GM18858 (cell line): ENCODE results near the gene BICC1.

Experiments used
- ATAC-seq: cut with Tn5 transposase; IDR thresholded peaks from one replicate; pipeline ENCODE4 v1.9.1; 2021; ENCODE audit not compliant: unreplicated experiment

BICC1 gene

GRCh38 chr10:58740620-58741369, 228.1 kb downstream of the BICC1 start:
- no peak for ATAC-seq

GRCh38 chr10:58741673-58742072, 229.0 kb downstream of the BICC1 start:
- no peak for ATAC-seq

GRCh38 chr10:58742141-58742540, 229.5 kb downstream of the BICC1 start:
- ATAC-seq: no peak

GRCh38 chr10:58743466-58744115, 230.9 kb downstream of the BICC1 start:
- ATAC-seq: no peak

GRCh38 chr10:58746474-58747185, 234.0 kb downstream of the BICC1 start:
- no peak for ATAC-seq

GRCh38 chr10:58747687-58748086, 235.0 kb downstream of the BICC1 start:
- no peak for ATAC-seq

- no peak for ATAC-seq
Measured at GRCh38 chr10:58752665-58753064, 240.0 kb downstream of the BICC1 start.

GRCh38 chr10:58753425-58753824, 240.8 kb downstream of the BICC1 start:
- ATAC-seq: no peak

GRCh38 chr10:58754469-58755339, 242.0 kb downstream of the BICC1 start:
- no peak for ATAC-seq

- no peak for ATAC-seq
Measured at GRCh38 chr10:58755340-58755610, 242.6 kb downstream of the BICC1 start.

- no peak for ATAC-seq
Measured at GRCh38 chr10:58755677-58756076, 243.0 kb downstream of the BICC1 start.

- ATAC-seq: no peak
Measured at GRCh38 chr10:58756130-58756719, 243.6 kb downstream of the BICC1 start.

- ATAC-seq: no peak
Measured at GRCh38 chr10:58757352-58758065, 244.8 kb downstream of the BICC1 start.

GRCh38 chr10:58758321-58758720, 245.6 kb downstream of the BICC1 start:
- no peak for ATAC-seq

GRCh38 chr10:58764087-58764747, 251.5 kb downstream of the BICC1 start:
- no peak for ATAC-seq

GRCh38 chr10:58765910-58766309, 253.2 kb downstream of the BICC1 start:
- ATAC-seq: no peak

- ATAC-seq: no peak
Measured at GRCh38 chr10:58767652-58768051, 255.0 kb downstream of the BICC1 start.

GRCh38 chr10:58771863-58772262, 259.2 kb downstream of the BICC1 start:
- no peak for ATAC-seq

GRCh38 chr10:58772758-58773157, 260.1 kb downstream of the BICC1 start:
- ATAC-seq: no peak

GRCh38 chr10:58773341-58773740, 260.7 kb downstream of the BICC1 start:
- ATAC-seq: no peak
